Central memory CD8-positive, alpha-beta T cell (primary cell): Measurements from ENCODE around the gene RANBP1.

Source experiments
- ATAC-seq: fragments of 150-1000 bp; cut with Tn5 transposase; replicated peaks from 2 replicates; pipeline ENCODE4 v1.10.0; 2022; ENCODE audit warnings: mild to moderate bottlenecking, moderate FRiP score, moderate number of reproducible peaks; ENCODE audit not compliant: poor library complexity, severe bottlenecking; ENCODE audit errors: extremely low read depth
- DNase-seq, 2 donors: peaks; one replicate each; pipeline ENCODE4 v3.0.0; 2021; ENCODE audit warnings: low spot score in 2 of 2
- H3K27ac Mint-ChIP-seq: one replicate; pipeline ENCODE4 v1.8.0; 2022; ENCODE audit warnings: low read depth, mild to moderate bottlenecking, moderate library complexity, mixed read lengths
- H3K27me3 Mint-ChIP-seq: one replicate; pipeline ENCODE4 v1.8.0; 2022; ENCODE audit warnings: mixed read lengths
- H3K36me3 Mint-ChIP-seq: one replicate; pipeline ENCODE4 v1.8.0; 2022; ENCODE audit warnings: mild to moderate bottlenecking, moderate library complexity, mixed read lengths; ENCODE audit not compliant: insufficient read depth
- H3K4me1 Mint-ChIP-seq: one replicate; pipeline ENCODE4 v1.8.0; 2022; ENCODE audit warnings: mixed read lengths
- H3K4me3 Mint-ChIP-seq: one replicate; pipeline ENCODE4 v1.8.0; 2022; ENCODE audit warnings: mild to moderate bottlenecking, moderate library complexity, mixed read lengths
- H3K9me3 Mint-ChIP-seq: one replicate; pipeline ENCODE4 v1.8.0; 2022; ENCODE audit warnings: mixed read lengths

The RANBP1 gene

DNA sequence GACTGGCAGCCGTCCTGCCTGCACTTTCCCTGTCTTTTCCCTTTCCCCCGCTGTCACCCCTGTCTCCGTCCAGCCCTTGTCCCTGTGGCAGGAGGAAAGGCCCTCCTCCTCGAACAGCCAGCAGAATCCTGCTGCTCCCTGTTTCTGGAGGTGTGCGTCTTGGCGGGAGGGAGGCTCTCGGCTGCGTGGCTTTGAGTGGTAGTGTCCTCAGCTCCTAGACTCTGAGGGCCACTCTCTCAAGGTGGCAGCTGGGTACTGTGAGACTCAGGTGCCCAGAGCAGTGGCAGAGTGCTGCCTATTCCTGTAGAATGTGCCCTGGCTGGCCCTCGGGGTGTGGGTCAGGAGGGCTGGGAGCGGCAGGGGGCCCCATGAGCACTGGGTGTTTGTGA, 9.1 kb upstream of the RANBP1 start:
- Mint-ChIP-seq H3K4me3 (no peak overlapping the region), H3K9me3 (no peaks in the 10 kb centered on the region), H3K27me3 (no peaks in the 10 kb centered on the region), H3K27ac (no peak overlapping the region), H3K36me3 (peaks cover 27% of the 10 kb centered on the region), H3K4me1 (peaks cover 8% of the 10 kb centered on the region)
- DNase-seq (no peak), ATAC-seq (no peak)

DNA sequence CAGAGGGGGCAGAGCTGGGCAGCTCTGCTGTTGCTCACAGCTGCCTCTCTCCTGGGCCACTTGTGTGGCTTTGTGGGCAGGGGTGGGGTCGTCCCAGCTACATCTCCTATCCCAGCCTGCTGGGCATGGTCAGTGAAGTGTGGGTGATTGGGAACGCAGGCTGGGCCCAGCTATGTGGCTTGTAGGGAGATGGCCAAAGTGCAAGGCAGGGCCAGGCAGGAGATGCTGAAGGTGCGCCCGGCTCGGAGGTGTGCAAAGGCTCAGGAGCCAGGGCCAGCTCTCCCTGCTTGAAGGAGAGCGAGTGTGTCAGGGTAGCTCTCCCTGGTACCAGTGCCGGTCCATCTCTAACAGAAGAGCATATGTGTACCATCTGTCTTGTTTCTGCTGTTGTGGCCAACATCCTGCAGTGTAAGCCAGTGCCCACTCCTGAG, 8.4 kb upstream of the RANBP1 start:
- Mint-ChIP-seq H3K9me3 (no peaks in the 10 kb centered on the region), H3K27me3 (no peaks in the 10 kb centered on the region), H3K27ac (peak overlapping the region; percentile 60), H3K4me3 (no peak overlapping the region), H3K4me1 (peaks cover 6% of the 10 kb centered on the region), H3K36me3 (peaks cover 27% of the 10 kb centered on the region)
- no peak for ATAC-seq
- no peak for DNase-seq

DNA sequence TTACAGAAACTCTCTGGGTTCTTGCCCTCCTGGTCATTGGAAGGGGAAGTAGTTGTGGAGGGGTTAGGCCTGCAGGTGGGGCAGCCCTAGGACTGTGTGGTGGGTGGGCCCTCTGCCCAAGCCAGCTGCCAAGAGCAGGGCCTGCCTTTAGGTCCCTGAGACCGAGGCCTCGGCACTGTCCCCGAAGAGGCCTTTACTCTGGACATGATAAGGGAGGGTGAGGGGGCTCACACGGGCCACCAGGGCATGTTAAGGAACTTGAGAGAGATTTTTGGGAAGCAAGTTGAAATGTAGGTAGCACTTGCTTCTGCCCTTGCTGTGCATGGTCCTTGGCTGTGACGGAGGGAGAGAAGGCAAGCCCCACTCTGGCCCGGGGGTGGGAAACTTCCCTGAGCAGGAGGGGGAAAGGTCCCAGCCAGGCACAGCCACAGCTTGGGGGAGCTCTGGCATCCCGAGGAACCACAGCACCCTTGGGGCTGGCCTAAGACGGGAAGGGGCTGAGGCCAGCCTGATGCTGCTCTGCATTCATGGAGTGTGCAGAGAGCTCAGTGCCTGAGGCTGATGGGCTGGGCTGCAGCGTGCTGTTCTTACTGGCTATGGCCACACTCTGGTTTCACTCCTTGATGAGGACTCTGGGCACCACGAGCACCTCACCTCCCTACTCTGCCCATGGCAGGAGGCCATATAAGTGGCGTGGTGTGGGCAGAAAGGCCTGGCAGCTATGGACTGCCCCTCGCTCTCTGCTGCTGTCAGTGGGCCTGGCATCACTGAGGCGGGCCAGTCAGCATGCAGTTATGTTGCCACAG, 7.8 kb upstream of the RANBP1 start:
- H3K4me3 Mint-ChIP-seq = no peak overlapping the region
- H3K36me3 Mint-ChIP-seq = peaks cover 25% of the 10 kb centered on the region
- DNase-seq (no peak), ATAC-seq (no peak)
- peaks cover 5% of the 10 kb centered on the region for H3K4me1 Mint-ChIP-seq
- H3K27me3 Mint-ChIP-seq = no peaks in the 10 kb centered on the region
- peak overlapping the region; percentile 60 for H3K27ac Mint-ChIP-seq
- no peaks in the 10 kb centered on the region for H3K9me3 Mint-ChIP-seq

DNA sequence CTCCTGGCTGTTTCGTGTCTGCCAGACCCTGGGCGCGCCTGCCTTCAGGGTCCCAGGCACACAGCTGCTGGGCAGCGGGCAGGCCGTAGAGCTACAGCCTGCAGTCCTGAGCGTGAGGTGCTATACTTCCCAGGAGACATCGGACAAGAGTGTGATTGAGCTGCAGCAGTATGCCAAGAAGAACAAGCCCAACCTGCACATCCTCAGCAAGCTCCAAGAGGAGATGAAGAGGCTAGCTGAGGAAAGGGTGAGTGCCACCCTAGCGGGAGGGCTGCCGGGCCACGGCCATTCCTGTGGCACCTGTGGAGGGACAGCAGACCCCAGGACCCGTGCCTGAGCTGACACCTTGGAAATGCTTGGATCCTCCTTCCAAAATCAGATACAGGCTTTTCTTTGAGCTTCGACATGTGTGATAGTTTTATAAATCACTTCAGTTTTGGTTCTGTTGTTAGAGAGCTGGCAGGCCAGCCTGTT, 7.1 kb upstream of the RANBP1 start:
- Mint-ChIP-seq H3K4me3 (no peak overlapping the region), H3K27me3 (no peaks in the 10 kb centered on the region), H3K36me3 (peaks cover 24% of the 10 kb centered on the region), H3K27ac (no peak overlapping the region), H3K9me3 (no peaks in the 10 kb centered on the region), H3K4me1 (peaks cover 5% of the 10 kb centered on the region)
- no peak for DNase-seq
- ATAC-seq = no peak

DNA sequence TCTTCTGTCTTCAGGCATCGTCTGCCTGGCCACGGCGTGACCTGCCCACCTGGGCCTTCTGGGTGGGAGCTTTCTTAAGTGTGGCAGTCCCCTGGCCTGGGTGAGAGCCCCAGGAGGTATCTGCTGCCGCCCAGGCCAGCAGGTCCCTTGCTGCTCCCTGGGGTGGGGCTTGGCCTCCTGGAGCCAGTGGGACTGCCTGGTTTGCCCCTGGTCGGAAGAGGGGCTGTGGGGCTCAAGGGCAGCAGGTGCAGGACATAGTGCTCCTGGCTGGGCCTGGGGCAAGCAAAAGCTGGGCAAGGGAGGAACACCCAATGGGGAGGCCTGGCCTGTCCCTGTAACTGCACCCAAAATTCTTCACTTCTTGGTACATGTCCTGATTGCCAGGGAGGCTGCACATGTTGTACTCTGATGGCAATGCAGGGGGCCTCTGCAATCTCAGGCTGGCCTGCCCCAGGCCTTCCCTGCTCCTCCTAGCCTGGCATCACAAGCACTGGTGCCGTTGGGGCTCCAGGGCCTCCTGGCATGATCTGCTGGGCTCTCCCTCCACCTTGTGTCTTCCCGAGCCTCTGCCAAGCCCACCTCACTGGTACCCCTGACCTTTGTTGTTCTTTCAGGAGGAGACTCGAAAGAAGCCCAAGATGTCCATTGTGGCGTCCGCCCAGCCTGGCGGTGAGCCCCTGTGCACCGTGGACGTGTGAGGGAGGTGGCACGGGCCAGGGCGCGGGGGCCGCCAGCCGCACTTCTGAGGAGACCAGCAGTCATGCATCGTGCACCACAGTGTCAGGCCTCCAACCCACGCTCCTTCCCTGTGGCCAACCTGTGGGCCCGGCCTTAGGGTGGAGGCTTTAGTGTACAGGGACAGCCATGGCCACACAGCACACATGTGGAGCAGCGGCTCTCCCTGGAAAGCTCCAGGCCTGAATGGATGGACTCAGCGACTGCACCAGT, 6.2 kb upstream of the RANBP1 start:
- peaks cover 12% of the 10 kb centered on the region for H3K4me1 Mint-ChIP-seq
- H3K9me3 Mint-ChIP-seq = no peaks in the 10 kb centered on the region
- no peak for ATAC-seq
- H3K27me3 Mint-ChIP-seq = no peaks in the 10 kb centered on the region
- no peak overlapping the region for H3K27ac Mint-ChIP-seq
- no peak overlapping the region for H3K4me3 Mint-ChIP-seq
- H3K36me3 Mint-ChIP-seq = peaks cover 28% of the 10 kb centered on the region
- DNase-seq = no peak

DNA sequence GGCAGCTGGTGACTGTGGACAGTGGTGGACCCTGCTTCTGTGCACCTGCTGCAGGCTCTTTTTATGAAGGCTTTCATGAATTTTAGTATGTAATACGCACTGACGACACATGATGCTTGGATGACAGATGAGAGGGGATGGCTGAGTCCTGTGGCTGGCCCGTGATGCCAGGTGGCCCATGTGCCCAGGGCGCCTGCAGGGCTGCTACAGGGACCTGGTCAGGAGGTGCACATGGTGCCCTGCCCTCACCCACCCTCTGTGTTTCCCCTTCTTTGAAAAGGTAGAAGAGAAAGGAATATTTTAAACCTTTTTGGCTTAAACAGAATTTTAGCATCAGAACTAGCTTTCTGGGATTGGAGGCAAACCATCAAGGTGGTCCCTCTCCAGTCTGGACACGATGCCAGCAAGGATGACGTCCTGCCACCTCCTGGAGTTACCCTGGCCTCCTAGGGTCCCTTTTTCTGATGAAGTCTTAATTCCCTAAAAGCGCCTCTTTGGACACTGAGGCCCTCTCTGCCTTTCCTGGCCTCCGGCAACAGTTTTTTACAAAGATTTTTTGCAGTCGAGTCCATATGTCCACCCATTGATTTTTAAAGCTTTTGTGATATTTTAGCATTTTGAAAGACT, 5.4 kb upstream of the RANBP1 start:
- H3K36me3 Mint-ChIP-seq = peaks cover 28% of the 10 kb centered on the region
- H3K27ac Mint-ChIP-seq = no peak overlapping the region
- ATAC-seq = no peak

DNA sequence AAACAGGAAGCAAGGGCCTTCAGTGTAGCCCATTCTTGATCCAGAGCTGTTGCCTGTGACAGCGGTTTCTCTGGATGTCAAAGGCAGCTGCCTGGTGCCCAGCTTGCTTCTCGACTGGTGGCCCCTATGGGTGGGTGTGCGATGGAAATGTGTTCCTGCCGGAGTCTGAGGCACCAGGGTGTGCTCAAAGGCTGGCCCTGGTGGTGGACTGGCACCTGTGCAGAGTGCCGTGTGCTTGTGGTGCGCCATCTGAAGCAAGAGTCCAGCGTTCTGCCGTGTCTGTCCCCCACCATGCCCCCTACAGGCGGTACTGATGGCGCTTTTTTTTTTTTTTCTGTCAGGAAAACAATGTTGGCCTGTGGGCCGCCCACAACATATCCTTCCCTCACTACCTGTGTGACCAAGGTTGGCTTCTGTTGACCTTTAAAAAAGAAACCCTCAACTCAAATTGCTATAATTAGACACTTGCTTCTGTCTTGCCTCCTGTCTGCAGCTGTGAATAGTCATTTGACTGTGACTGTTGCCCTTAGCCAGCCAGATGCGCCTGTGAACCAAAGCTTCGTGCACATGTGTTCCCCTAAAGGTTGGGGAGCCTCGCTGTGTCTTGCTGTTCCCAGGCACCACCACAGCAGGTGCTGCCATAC, 4.7 kb upstream of the RANBP1 start:
- ATAC-seq = peak; percentile 41
- H3K36me3 Mint-ChIP-seq = peaks cover 28% of the 10 kb centered on the region
- no peaks in the 10 kb centered on the region for H3K27me3 Mint-ChIP-seq
- DNase-seq = no peak
- no peaks in the 10 kb centered on the region for H3K9me3 Mint-ChIP-seq
- H3K4me1 Mint-ChIP-seq = peaks cover 19% of the 10 kb centered on the region
- no peak overlapping the region for H3K4me3 Mint-ChIP-seq
- H3K27ac Mint-ChIP-seq = no peak overlapping the region

More for the DNA sequence above, 5.4 kb upstream of the RANBP1 start:
- no peak for DNase-seq
- Mint-ChIP-seq H3K4me3 (no peak overlapping the region), H3K4me1 (peaks cover 17% of the 10 kb centered on the region), H3K9me3 (no peaks in the 10 kb centered on the region), H3K27me3 (no peaks in the 10 kb centered on the region)

DNA sequence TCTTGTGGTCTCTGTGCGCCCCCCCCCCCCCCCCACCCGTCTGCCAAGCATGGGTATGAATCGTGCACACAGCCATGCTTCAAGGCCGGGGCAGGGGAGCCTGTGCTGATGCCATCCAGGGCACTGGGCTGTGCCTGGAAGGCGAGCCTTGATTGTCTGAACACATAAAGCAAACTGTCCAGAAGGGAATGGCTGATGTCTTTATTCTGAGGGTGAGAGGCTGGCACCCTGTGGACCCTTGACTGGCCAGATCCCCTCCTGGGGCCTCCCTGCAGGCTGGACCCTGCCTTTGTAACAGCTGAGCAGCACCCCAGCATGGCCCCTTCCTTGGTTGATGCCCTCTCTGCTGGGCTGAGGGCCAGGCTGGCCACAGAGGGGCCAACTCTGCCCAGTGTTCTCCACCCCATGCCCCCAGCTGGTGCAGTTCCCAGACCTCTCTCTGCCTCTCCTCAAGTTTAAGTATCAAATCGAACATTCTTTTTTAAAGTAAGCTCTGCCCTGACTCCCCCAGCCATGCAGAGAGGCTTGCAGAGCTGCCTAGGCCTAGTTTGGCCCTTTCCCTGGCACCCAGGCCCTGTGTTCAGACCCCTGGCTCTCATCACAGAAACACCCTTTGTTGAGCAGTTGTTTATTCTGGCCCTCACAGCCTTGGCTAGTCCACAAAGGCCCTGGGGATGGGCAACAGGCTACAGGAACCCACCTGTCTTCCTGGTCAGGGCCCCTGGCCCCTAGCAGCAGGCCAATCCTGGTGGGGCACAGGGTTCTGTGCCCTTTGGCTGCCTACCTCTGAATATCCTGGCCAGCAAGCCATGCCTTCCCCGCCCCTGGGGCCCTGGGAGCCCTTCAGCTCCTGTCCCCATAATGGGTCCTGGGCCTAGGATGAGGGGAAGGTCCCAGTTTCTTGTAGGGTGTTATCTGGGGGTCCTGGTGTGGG, 3.9 kb upstream of the RANBP1 start:
- H3K27me3 Mint-ChIP-seq = no peaks in the 10 kb centered on the region
- H3K4me3 Mint-ChIP-seq = peak overlapping the region; percentile 23
- peak overlapping the region; percentile 72 for H3K27ac Mint-ChIP-seq
- H3K4me1 Mint-ChIP-seq = peaks cover 26% of the 10 kb centered on the region
- H3K36me3 Mint-ChIP-seq = peaks cover 28% of the 10 kb centered on the region
- ATAC-seq (no peak), DNase-seq (no peak)
- no peaks in the 10 kb centered on the region for H3K9me3 Mint-ChIP-seq

DNA sequence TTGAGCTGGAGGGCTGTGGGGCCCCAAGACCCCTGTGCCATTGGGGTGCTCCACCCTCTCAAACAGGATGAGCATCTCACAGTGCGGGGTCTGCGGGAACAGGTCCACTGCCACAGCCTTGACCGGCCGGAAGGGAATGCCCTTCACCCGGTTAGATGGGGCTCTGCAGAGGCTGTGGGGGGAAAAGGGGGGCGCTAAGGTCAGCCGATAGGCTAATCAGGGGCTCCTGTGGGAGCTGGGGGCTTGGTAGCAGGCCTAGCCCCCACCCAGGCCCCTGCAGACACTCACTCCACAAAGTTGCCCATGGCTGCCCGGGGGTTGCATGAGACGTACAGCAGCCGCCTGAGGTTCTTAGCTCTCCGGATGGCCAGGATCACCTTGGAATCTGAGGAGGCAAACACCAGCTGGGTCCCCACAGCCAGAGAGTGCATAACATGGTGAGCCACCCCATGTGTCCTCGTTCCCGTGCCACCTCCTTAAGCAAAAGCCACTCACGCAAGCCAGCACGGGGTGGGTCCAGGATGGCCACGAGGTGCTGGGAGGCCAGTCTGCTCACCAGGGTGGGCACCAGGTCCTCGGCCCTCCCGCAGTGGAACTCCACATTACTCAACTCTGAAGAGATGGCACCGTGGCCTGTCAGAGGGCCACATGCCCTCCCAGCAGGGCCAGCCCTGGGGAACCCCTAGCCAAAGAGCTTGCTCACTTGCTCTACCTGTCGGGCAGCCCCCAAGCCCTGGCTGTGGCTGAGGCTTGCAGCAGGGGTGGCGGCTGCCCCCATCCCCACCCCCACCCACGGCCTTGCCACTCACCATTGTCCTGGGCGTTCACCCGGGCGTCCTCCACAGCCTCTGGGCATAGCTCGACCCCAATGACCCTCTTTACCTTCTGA, 3.0 kb upstream of the RANBP1 start:
- Mint-ChIP-seq H3K27ac (peak overlapping the region; percentile 72), H3K9me3 (no peaks in the 10 kb centered on the region), H3K36me3 (peaks cover 30% of the 10 kb centered on the region), H3K4me1 (peaks cover 31% of the 10 kb centered on the region), H3K4me3 (no peak overlapping the region), H3K27me3 (no peaks in the 10 kb centered on the region)
- DNase-seq (no peak), ATAC-seq (no peak)

DNA sequence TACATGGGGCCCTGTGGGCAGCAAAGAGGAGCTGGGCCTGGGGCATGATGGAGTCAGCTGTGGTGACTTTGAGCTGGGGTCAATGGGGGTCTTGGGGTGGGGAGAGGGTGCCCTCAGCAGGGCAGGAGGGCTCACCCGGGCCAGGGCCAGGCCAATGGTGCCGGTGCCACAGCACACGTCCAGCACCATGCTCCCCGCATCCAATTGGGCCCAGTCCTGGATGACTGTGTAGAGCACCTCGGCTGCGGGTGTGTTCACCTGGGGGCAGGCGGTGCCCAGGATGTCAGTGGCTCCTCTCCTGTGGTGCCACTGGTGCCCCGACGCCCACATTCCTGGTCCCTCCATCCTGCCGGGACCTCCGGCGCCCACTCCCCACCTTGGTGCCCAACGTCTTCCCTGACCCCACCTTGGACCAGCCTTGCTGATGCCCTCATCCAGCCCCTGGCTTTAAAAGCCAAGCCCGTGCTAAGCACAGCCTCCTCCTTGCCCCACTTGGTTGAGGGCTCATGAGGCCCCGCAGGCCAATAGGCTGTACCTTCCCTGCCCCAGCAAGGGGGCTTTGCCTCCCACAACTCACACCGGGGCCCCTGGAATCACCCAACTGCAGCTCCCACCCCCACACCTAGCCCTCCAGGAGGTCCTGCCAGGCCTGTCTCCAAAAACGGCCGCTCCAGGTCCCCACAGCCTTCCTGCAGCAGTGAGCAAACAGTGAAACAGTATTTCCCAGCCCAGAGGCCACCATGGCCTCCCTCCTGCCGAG, 2.2 kb upstream of the RANBP1 start:
- no peak for ATAC-seq
- peaks cover 29% of the 10 kb centered on the region for H3K36me3 Mint-ChIP-seq
- no peak overlapping the region for H3K4me3 Mint-ChIP-seq

More for the DNA sequence above, 2.2 kb upstream of the RANBP1 start:
- Mint-ChIP-seq H3K27me3 (no peaks in the 10 kb centered on the region), H3K9me3 (no peaks in the 10 kb centered on the region), H3K27ac (peak overlapping the region; percentile 46), H3K4me1 (peaks cover 38% of the 10 kb centered on the region)
- no peak for DNase-seq
